Thoracic aorta (tissue), 2 donors: Measurements from ENCODE around the gene TTC9C. TPM values are rescaled to one million over a fixed set of nuclear protein-coding genes. Genes with fewer than 3 reads are reported as not detected.

Source experiments
- ATAC-seq: fragments of 150-250 bp; one replicate; pipeline ENCODE4 v1.8.0; 2017; ENCODE audit warnings: low read depth; ENCODE audit not compliant: insufficient number of reproducible peaks, low FRiP score
- DNase-seq: peaks from one replicate; pipeline ENCODE4 v3.0.0-alpha.2; 2020; ENCODE audit warnings: low spot score
- H3K27ac ChIP-seq, 2 donors: fragments of 200-600 bp; sonication (generic); 1 replicate in 1 of 2; 2 replicates in 1 of 2; pipeline ENCODE4 v1.5.1; 2016; ENCODE audit warnings: mild to moderate bottlenecking in 2 of 2, moderate library complexity in 2 of 2
- H3K27me3 ChIP-seq: fragments of 200-600 bp; sonication (generic); replicated peaks from 2 replicates; pipeline ENCODE4 v1.6.0; 2016; ENCODE audit warnings: mild to moderate bottlenecking; ENCODE audit not compliant: insufficient read depth
- H3K36me3 ChIP-seq: fragments of 200-600 bp; sonication (generic); one replicate; pipeline ENCODE4 v1.5.1; 2016
- H3K4me1 ChIP-seq, 2 donors: fragments of 200-600 bp; sonication (generic); 1 replicate in 1 of 2; 2 replicates in 1 of 2; pipeline versions ENCODE4 v1.5.1 to v1.6.0; 2016; ENCODE audit warnings: low read depth in 2 of 2, mild to moderate bottlenecking in 1 of 2; ENCODE audit not compliant: control insufficient read depth in 1 of 2
- H3K4me3 ChIP-seq: fragments of 200-600 bp; sonication (generic); 2 replicates; pipeline ENCODE4 v1.5.1; 2016; ENCODE audit warnings: mild to moderate bottlenecking
- H3K9me3 ChIP-seq: fragments of 200-600 bp; sonication (generic); 2 replicates; pipeline ENCODE4 v1.5.1; 2016
- total RNA-seq, 2 donors: library from RNA; depleted of rRNA; stranded (reverse); fragments of >200 nt; gene quantifications; one replicate each; pipeline versions ENCODE4 v1.1.0 to v1.2.3, GENCODE V29; 2016
- TF ChIP-seq, protein P1 (sequence below): fragments of 200-600 bp; sonication (generic); IDR thresholded peaks from one replicate; pipeline ENCODE4 v1.5.1; 2019; ENCODE audit warnings: antibody characterized with exemption

TTC9C gene
- total RNA-seq, 2 donors from 2014 or later, result 9.1 to 14.5 TPM

DNA sequence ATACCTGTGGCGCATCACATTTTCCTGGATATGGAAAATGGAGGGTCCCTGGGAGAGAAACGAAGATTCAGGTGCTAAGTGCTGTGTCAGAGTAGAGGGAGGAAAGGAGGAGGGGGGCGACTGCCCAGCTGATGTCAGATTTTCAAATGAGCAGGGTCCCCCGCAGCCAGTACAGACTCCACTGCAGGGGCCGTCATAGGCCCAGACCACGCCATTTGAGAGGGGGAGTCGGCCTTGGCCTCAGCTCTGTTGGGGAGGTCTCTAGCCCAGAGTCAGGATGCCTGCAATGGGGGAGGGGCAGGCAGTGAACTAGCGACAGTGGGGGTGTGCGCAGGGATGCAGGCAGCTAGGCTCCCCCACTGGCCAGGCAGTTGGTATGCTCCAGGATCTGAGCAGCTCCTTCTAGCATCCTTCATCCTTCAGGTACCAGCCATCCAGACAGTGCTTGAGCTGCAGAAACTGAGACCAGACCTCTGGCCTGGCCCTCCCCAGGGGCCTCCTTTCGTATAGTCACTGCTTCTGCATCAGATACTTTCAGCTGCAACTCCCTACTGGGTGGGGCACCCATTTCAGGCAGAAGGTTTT lies 20.9 kb upstream of the TTC9C start, which contains the start of the genes BSCL2 and GNG3:
Gene BSCL2 (minus strand): TSS at position 148 of the 585 bp plus-strand sequence. CDS start 229 bp downstream, outside the sequence.
Gene GNG3 (plus strand): TSS at position 400 of the 585 bp plus-strand sequence. CDS start 620 bp downstream, outside the sequence.
- Histone ChIP-seq H3K36me3 (peaks cover 10% of the 10 kb centered on the region), H3K27ac (peak within 1 kb of the TSS; percentile 59 to 62), H3K4me1 (peaks cover 12 to 44% of the 10 kb centered on the region in 2 donors), H3K27me3 (no peaks in the 10 kb centered on the region), H3K9me3 (no peaks in the 10 kb centered on the region), H3K4me3 (peak within 1 kb of the TSS; percentile 82)
- no peak for DNase-seq
- TF ChIP-seq, protein P1, sequence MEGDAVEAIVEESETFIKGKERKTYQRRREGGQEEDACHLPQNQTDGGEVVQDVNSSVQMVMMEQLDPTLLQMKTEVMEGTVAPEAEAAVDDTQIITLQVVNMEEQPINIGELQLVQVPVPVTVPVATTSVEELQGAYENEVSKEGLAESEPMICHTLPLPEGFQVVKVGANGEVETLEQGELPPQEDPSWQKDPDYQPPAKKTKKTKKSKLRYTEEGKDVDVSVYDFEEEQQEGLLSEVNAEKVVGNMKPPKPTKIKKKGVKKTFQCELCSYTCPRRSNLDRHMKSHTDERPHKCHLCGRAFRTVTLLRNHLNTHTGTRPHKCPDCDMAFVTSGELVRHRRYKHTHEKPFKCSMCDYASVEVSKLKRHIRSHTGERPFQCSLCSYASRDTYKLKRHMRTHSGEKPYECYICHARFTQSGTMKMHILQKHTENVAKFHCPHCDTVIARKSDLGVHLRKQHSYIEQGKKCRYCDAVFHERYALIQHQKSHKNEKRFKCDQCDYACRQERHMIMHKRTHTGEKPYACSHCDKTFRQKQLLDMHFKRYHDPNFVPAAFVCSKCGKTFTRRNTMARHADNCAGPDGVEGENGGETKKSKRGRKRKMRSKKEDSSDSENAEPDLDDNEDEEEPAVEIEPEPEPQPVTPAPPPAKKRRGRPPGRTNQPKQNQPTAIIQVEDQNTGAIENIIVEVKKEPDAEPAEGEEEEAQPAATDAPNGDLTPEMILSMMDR, result no peak
- no peak for ATAC-seq

DNA sequence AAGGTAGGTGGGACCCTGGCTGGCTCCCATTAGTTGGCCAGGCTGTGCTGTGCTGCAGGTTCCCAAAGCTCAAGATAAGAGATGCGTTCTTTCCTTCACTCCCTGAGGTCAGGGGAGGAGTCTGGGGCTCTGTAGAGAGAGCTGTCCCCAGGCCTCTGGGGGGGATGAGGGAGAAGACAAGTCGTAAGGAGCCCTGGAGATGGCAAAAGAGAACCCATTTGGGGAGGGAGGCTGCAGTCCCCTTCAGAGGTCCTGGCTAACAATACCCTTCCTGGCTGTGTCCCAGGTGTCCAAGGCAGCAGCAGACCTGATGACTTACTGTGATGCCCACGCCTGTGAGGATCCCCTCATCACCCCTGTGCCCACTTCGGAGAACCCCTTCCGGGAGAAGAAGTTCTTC lies 19.9 kb upstream of the TTC9C start:
- ATAC-seq (no peak), DNase-seq (no peak)
- Histone ChIP-seq H3K27ac (peak overlapping the region in 1 of 2 donors; percentile 89), H3K9me3 (no peaks in the 10 kb centered on the region), H3K36me3 (peaks cover 10% of the 10 kb centered on the region), H3K4me1 (peaks cover 12 to 44% of the 10 kb centered on the region in 2 donors), H3K4me3 (peak overlapping the region; percentile 71), H3K27me3 (no peaks in the 10 kb centered on the region)
- TF ChIP-seq, protein P1, result no peak

DNA sequence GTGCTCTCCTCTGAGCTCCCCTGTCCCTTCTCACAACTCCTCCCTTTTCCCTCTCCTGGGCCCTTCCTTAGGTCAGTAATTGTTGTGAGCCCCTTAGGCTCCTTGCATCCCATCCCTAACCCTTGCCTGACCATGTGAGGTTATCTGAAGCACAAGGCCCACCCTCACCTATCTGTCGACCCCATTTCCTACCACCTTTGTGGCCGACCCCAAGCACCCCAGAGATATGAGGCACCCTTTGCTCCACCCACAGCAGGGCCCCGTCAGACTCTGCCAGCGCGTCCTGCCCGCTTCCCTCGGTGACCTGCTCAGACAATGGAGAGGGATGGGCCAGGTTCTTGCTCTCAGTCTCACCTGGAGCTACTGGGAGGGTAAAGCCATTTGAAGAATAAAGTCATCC lies 19.5 kb upstream of the TTC9C start:
- no peaks in the 10 kb centered on the region for H3K9me3 ChIP-seq
- no peaks in the 10 kb centered on the region for H3K27me3 ChIP-seq
- peak overlapping the region; percentile 71 for H3K4me3 ChIP-seq
- TF ChIP-seq, protein P1, result no peak
- no peak for DNase-seq
- no peak for ATAC-seq
- peaks cover 12 to 44% of the 10 kb centered on the region in 2 donors for H3K4me1 ChIP-seq
- H3K36me3 ChIP-seq, result peaks cover 10% of the 10 kb centered on the region
- H3K27ac ChIP-seq, result peak overlapping the region; percentile 89 to 97

DNA sequence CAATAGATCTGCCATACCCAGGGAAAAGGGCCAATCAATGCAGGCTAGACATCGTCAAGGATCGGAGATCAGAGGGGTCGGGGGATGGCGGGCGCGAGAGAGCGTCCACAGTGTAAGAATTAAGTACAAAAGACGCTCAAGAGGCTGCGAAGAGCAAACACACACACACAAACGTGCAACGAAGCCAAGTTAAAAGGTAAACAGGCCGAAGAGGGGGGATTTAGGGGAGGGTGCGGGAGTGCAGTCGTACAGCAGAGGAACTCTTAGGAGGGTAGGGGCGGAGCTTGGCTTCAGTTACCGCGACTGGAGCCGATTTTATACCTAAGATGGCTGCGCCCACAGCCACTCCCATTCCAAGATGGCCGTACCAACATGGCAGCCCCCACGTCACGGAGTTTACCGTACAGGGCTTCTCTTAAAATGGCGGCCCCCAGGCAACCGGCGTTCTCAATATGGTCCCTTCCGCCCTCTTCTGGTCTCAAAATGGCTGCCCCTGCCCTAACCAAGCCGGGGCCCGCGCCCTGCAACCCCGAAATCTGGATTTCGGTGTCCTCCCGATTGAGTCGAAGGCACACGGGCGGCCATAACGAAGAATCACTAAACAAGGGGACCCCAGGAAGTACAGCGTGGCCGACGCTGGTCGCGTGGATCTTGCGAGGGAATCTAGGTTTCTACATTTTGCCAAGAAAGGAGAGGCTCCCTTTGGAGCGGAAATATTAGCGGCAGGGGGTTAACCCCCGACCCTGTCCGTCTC lies 18.9 kb upstream of the TTC9C start:
- H3K27ac ChIP-seq, result peak overlapping the region; percentile 89 to 97
- ATAC-seq, result peak; percentile 76
- no peaks in the 10 kb centered on the region for H3K9me3 ChIP-seq
- DNase-seq, result peak; percentile 97
- TF ChIP-seq, protein P1, result no peak
- H3K36me3 ChIP-seq, result peaks cover 14% of the 10 kb centered on the region
- H3K27me3 ChIP-seq, result no peaks in the 10 kb centered on the region
- peak overlapping the region; percentile 71 for H3K4me3 ChIP-seq
- H3K4me1 ChIP-seq, result peaks cover 12 to 44% of the 10 kb centered on the region in 2 donors

DNA sequence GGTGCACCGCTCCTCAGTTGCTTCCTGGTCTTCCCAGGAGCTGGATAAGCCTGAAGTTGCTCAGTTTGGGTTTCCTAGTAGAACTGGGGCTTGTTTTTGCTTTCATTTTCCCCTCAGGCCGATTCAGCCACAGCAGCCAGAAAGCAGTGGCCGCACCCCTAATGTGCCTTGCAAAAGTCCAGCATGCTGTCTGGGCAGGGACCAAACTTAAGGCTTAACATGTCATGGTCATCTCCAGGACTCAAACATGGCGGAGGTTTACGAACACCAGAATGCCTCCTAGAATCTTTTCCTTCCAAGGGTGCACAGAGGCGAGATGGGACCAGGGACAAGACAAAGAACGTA lies 18.3 kb upstream of the TTC9C start:
- Histone ChIP-seq H3K4me3 (peak overlapping the region; percentile 71), H3K4me1 (peaks cover 12 to 43% of the 10 kb centered on the region in 2 donors)
- no peak for DNase-seq

More for the DNA sequence above, 18.3 kb upstream of the TTC9C start:
- no peak for ATAC-seq
- Histone ChIP-seq H3K27ac (peak overlapping the region; percentile 89 to 97), H3K9me3 (no peaks in the 10 kb centered on the region), H3K36me3 (peaks cover 18% of the 10 kb centered on the region), H3K27me3 (no peaks in the 10 kb centered on the region)
- TF ChIP-seq, protein P1, result no peak
